GM10248 (cell line): ENCODE results near the gene FNBP1.

ENCODE experiments used
- CTCF ChIA-PET: fragments of 300-600 bp; sonication (Branson Sonifier 250); formaldehyde crosslinking; extraction: SDS; loops from one replicate; lab custom pipeline; 2021; ENCODE audit warnings: antibody characterized with exemption; lab: Yijun Ruan, JAX
- POLR2A ChIA-PET: fragments of 350-650 bp; sonication (Branson Sonifier 250); formaldehyde crosslinking; extraction: SDS; loops from one replicate; lab custom pipeline; 2020; ENCODE audit warnings: antibody characterized with exemption; lab: Yijun Ruan, JAX
- DNase-seq: peaks from one replicate; pipeline ENCODE4 v3.0.0; 2012; ENCODE audit errors: extremely low spot score
- CTCF ChIP-seq: IDR thresholded peaks from 2 replicates; pipeline ENCODE4 v1.5.1; 2012; ENCODE audit warnings: mild to moderate bottlenecking, low read depth; ENCODE audit errors: extremely low read depth, missing control alignments, control extremely low read depth

Gene FNBP1

GRCh38 chr9:130058887-130059286 lies 15.9 kb upstream of the FNBP1 start:
- no peak for TF ChIP-seq CTCF
- ChIA-PET POLR2A (no interaction called here), CTCF (interaction anchor here (1.2 to 1.8 kb wide), 5 partner anchors 8 to 154 kb away, joined by 3 to 6 read pairs (median 4); no protein-coding TSS in a partner anchor)
- no peak for DNase-seq

- ChIA-PET CTCF (interaction anchor here (1.2 to 1.8 kb wide), 7 partner anchors 9 to 153 kb away, joined by 3 to 6 read pairs (median 4); no protein-coding TSS in a partner anchor), POLR2A (interaction anchor here (0.5 kb wide), 1 partner anchor 22 kb away, joined by 3 read pairs; no protein-coding TSS in a partner anchor)
- no peak for TF ChIP-seq CTCF
- no peak for DNase-seq
Measured at GRCh38 chr9:130058154-130058553, 15.2 kb upstream of the FNBP1 start.

DNA sequence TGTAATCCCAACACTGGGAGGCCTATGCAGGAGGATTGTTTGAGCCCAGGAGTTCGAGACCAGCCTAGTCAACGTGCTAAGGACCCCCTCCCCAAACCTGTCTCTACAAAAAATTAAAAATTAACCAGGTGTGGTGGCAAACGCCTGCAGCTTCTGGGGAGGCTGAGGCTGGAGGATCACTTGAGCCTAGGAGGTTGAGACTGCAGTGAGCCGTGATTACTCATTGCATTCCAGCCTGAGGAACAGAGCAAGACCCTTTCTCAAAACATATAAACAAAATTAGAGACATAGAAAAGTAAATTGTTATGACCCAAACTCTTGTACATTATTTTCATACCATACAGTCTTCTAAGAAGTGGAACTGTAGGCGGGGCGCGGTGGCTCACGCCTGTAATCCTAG lies 11.8 kb upstream of the FNBP1 start:
- CTCF ChIA-PET, result no interaction called here
- DNase-seq, result no peak
- no peak for TF ChIP-seq CTCF
- POLR2A ChIA-PET, result no interaction called here

DNA sequence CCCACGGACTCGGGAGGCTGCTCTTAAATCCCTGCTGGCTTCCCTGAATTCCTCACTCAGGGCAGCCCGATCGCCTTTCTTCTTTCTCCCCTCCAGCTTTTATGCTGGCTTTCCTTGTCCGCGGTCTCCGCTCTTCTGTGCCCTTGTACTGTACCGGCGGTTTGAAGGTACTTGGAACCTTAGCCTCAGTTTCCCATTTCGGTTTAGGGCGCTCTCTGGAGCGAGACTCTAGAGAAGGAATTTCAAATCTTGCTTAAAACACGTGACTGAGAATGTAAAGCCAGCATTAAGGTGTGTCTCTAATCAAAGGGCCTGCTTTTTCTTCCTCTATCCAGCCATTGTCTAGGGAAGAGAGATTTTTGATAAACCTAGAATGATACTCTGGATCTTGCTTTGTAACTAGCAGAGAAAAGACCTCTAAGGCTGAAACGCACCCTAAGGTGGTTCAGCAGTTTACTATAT lies 11.4 kb upstream of the FNBP1 start:
- no peak for TF ChIP-seq CTCF
- POLR2A ChIA-PET, result no interaction called here
- DNase-seq, result no peak
- CTCF ChIA-PET, result interaction anchor here (1.8 kb wide), 1 partner anchor 10 kb away, joined by 10 read pairs; no protein-coding TSS in a partner anchor

DNA sequence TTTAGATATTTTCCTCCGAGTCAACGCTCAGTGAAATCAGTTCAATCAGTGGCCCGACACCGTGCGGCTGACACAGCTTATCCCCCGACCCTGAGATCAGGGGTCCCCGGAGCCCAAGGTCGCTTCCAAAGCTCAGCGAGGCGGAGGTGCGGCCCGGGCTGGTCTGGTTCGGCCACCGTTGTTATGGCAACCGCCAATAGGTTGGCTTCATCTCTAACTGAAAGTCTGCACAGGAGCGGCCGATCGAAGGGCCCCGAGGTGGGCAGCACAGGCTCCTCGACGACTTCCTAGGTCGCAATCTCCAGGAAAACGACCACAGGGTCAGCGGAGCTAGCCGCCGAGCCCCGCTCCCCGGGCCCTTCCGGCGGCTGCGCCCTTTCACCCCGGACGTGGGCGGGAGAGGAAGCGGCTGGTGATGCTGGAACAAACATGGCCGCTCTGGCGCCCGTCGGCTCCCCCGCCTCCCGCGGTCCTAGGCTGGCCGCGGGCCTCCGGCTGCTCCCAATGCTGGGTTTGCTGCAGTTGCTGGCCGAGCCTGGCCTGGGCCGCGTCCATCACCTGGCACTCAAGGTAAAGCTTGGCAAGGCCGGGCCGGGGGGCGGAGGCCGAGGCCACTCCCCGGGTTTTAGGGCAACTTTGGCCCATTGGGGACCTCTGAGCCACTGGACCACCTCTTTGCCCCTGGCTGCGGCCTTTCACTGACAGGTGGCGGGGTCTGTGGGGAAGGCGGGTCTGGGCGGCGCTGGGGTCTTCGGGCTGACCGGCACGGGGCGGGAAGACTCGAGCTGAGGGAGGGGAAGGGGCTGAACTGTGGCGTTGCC lies 10.7 kb upstream of the FNBP1 start, which contains the start of gene GPR107:
Gene GPR107 (plus strand): TSS at position 403 of the 821 bp plus-strand sequence. CDS start 27 bp downstream, at position 430.
- ChIA-PET CTCF (interaction anchor here (1.5 to 1.8 kb wide), 2 partner anchors 9 to 13 kb away, joined by 4 to 10 read pairs; no protein-coding TSS in a partner anchor), POLR2A (interaction anchor here (0.8 kb wide), 1 partner anchor 11 kb away, joined by 4 read pairs; the partner anchor contains the start of gene FNBP1)
- TF ChIP-seq CTCF, result no peak
- peak; percentile 92 for DNase-seq

DNA sequence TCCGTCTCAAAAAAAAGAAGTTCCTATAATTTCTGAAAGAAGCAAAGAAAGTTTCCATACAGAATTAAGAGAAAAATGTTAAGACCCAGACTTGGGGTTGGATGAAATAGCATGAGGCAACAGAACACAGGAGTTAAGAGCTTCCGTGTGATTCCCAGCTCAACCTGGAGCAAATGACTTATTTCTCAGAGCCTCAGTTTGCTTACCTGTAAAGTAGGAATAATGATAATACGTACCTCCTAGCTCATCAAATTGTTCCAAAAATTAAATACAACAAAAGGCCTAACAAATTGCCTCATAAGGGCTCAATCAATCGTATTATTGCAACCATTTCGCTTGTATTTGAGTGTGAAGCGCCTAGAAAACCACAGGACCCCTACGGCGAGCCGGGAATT lies 10.1 kb upstream of the FNBP1 start:
- TF ChIP-seq CTCF, result no peak
- CTCF ChIA-PET, result interaction anchor here (1.5 to 1.8 kb wide), 2 partner anchors 8 to 14 kb away, joined by 4 to 10 read pairs; no protein-coding TSS in a partner anchor
- no peak for DNase-seq
- POLR2A ChIA-PET, result interaction anchor here (0.8 kb wide), 1 partner anchor 10 kb away, joined by 4 read pairs; the partner anchor contains the start of gene FNBP1
